GM12875 (cell line): ENCODE data around the gene SECTM1.
A peak's percentile ranks its signal among the peaks of the same experiment; 100 is the strongest.

ENCODE experiments used
- H3K4me3 ChIP-seq: one replicate; pipeline ENCODE4 v1.5.1; 2011; ENCODE audit warnings: low read depth, low read length, control low read depth
- TF ChIP-seq, protein P1 (sequence below): IDR thresholded peaks from 2 replicates; pipeline ENCODE4 v1.5.1; 2011; ENCODE audit warnings: low read depth, mild to moderate bottlenecking, control low read depth, inconsistent platforms, low read length, moderate library complexity, borderline replicate concordance; ENCODE audit not compliant: insufficient read depth

The SECTM1 gene

DNA sequence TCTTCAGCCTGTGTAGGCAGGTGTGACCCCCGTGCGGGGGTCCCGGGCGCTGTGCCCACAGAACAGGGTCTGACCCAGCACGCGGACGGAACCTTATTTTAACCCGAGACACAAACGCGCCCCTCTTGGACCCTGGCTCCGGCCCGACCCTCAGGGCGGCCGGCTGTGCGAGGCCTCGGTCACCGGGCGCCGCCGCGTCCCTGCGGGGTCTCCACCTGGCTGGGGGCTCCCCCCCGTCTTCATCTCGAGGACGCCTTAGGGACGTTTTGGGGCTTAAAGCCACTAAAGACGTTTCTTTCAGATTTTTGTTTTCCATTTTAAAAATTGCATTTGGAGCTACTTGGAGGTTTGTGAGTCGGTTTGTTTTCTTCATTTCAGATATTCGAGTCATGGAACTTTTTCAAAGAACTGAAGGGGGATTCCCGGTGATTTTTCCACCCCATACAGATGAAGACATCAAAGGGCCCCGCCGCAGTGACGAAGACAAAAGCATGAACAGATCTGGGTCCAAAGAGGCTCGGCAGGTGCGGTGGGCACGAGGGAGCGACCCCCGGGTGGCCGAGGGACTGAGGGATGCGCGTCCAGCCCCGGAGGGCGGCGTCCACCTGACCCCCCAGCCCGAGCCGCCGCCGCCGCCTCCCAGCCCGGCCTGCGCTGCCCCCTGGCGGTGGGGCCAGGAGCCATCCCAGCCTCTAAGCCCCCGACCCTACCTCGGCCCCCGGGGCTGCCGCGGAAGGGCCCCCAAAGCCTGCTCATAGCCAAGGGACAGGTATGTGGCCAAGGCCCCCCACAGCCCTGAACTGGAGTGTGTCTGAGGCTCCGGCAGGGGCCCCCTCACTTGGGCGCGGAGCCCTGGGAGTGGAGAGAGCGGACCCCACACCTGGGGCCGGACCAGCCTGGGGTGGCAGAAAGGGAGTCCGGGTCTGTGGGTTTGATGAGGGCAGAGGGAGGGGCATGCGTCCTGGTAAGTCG is 12.3 kb downstream of the SECTM1 start:
- TF ChIP-seq, protein P1, sequence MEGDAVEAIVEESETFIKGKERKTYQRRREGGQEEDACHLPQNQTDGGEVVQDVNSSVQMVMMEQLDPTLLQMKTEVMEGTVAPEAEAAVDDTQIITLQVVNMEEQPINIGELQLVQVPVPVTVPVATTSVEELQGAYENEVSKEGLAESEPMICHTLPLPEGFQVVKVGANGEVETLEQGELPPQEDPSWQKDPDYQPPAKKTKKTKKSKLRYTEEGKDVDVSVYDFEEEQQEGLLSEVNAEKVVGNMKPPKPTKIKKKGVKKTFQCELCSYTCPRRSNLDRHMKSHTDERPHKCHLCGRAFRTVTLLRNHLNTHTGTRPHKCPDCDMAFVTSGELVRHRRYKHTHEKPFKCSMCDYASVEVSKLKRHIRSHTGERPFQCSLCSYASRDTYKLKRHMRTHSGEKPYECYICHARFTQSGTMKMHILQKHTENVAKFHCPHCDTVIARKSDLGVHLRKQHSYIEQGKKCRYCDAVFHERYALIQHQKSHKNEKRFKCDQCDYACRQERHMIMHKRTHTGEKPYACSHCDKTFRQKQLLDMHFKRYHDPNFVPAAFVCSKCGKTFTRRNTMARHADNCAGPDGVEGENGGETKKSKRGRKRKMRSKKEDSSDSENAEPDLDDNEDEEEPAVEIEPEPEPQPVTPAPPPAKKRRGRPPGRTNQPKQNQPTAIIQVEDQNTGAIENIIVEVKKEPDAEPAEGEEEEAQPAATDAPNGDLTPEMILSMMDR: peak; percentile 84
- H3K4me3 ChIP-seq: no peak overlapping the region

DNA sequence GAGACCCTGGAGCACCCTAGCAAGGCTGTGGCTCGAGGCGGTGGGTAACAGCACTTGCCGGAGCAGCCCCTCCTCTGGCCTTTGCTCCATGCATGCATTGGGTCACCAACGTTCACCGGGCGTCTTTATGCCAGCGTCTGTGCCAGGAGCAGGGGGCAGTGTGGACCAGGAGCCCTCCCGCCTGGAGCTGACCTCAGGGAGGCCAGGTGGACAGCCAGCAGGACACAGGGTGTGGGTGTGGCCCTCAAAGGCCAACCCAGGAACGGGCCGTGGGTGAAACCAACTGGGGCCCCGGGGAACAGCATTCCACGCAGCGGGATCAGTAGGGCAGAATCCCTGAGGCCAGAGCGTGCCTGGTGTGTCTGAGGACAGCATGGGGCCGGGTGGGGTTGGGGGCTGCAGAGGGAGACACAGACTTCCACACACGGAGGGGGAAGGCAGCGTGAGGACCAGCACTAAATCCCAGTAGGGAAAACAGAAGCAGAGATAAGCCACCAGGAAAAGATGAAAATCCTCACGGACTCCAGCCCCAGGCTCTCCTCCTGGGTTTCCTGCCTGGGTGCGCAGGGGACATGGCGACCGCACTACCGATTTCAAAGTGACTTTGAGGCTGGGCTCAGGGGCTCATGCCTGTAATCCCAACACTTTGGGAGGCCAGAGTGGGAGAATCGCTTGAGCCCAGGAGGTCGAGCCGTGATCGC is 13.3 kb downstream of the SECTM1 start:
- H3K4me3 ChIP-seq: no peak overlapping the region
- TF ChIP-seq, protein P1: no peak

DNA sequence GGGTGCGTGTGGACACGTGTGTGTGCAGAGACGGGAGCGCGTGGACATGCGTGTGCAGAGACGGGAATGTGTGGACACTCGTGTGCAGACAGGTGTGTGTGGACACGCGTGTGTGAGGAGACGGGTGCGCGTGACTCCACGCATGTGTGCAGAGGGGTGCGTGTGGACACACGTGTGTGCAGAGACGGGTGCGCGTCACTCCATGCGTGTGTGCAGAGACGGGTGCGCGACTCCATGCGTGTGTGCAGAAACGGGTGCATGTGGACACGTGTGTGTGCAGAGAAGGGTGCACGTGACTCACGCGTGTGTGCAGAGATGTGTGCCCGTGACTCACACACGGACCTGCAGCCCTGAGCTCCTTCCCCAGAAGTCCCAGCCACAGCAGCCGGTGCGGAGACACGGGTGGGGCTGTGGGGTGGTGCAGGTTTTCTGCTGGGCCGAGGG is 13.9 kb downstream of the SECTM1 start:
- TF ChIP-seq, protein P1: no peak
- no peak overlapping the region for H3K4me3 ChIP-seq

DNA sequence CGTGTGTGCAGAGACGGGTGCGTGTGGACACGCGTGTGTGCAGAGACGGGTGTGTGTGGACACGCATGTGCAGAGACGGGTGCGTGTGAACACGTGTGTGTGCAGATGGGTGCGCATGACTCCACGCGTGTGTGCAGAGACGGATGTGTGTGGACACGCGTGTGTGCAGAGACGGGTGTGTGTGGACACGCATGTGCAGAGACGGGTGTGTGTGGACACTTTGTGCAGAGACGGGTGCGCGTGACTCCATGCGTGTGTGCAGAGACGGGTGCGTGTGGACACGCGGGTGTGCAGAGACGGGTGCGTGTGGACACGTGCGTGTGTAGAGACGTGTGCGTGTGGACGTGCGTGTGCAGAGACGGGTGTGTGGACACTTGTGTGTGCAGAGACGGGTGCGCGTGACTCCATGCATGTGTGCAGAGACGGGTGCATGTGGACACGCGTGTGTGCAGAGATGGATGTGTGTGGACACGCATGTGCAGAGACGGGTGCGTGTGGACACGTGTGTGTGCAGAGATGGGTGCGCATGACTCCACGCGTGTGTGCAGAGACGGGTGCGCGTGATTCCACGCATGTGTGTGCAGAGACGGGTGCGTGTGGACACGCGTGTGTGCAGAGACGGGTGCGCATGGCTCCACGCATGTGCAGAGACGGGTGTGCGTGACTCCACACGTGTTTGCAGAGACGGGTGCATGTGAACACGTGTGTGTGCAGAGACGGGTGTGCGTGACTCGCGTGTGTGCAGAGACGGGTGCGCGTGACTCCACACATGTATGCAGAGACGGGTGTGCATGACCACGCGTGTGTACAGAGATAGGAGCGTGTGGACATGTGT is 14.6 kb downstream of the SECTM1 start:
- TF ChIP-seq, protein P1: no peak
- H3K4me3 ChIP-seq: no peak overlapping the region

DNA sequence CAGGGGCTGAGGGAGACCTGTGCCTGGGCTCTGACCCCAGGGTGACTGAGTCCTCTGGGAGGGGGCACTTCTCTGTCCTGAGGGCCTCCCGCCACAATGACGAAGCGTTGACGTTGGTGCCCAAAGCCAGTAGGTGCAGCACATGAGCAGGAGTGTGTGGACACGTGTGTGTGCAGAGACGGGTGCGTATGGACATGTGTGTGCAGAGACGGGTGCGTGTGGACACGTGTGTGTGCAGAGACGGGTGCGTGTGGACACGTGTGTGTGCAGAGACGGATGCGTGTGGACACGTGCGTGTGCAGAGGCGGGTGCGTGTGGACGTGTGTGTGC is 15.4 kb downstream of the SECTM1 start:
- TF ChIP-seq, protein P1: no peak
- no peak overlapping the region for H3K4me3 ChIP-seq

DNA sequence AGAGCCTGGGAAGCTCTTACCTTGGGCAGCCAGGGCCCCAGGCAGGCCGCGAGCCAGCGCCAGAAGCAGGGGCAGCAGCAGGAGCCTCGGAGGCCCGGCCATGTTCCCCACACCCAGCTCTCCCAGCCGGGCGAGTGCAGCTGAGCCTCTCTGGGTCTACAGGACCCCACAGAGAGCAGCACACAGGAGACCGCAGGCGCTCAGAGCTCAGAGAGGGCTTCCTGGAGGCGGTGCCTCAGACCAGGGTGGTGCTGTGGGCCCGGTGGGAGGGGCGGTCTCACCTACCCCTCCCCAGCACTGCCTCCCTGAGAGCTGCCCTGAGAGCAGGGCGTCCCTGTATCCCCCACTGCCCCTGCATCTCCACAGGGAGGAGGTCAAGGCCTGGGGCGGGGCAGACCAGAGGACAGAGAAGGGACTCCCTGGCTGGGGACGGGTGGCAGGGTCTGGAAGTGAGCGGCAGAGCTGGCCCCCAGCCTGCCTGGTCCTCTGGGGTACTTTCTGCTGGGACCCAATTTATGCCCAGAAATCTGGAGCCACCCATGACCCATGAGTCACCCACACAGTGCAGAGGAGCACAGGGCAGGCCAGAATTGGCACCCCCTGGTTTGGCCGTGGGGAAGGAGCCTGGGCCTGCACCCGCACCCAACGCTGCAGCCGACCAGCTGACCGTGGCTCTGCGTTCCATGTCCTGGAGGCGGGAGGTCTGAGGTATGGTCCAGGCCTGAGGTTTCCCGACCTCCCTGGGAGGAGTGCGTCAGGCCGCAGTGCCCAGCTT is 16.0 kb downstream of the SECTM1 start, which contains the start of gene CD7:
Gene CD7 (minus strand): TSS at position 215 of the 775 bp plus-strand sequence. CDS start 113 bp downstream, at position 102.
- no peak within 1 kb of the TSS for H3K4me3 ChIP-seq
- TF ChIP-seq, protein P1: no peak
